CD4-positive, alpha-beta T cell treated with Interleukin-4 for 1 hour (primary cell): Measurements from ENCODE around the gene CCDC15.
A peak's percentile ranks its signal among the peaks of the same experiment; 100 is the strongest.
"Not testable (repeated sequence)": the region's sequence is repeated elsewhere in the genome, so short reads cannot be mapped to it uniquely, and the experiment has no call there.

Experiments
- DNase-seq, 2 donors: peaks; one replicate each; pipeline ENCODE4 v3.0.0-alpha.2; 2020 to 2022

Gene CCDC15

GRCh38 chr11:124943254-124943616 is 10.8 kb upstream of the CCDC15 start:
- DNase-seq = no peak

GRCh38 chr11:124943741-124944140 is 10.3 kb upstream of the CCDC15 start:
- no peak for DNase-seq

GRCh38 chr11:124944565-124944964 is 9.4 kb upstream of the CCDC15 start:
- DNase-seq = no peak

- no peak for DNase-seq
Measured at GRCh38 chr11:124945826-124946225, 8.2 kb upstream of the CCDC15 start.

- DNase-seq = no peak
Measured at GRCh38 chr11:124946735-124947141, 7.3 kb upstream of the CCDC15 start.

- peak in 1 of 2 donors; percentile 41 for DNase-seq
Measured at GRCh38 chr11:124950601-124951330, 3.2 kb upstream of the CCDC15 start.

GRCh38 chr11:124951341-124951740 is 2.7 kb upstream of the CCDC15 start:
- no peak for DNase-seq

GRCh38 chr11:124954590-124954955 is 571 bp downstream of the CCDC15 start:
- DNase-seq = no peak

GRCh38 chr11:124955035-124955434 is 1.0 kb downstream of the CCDC15 start:
- no peak for DNase-seq

GRCh38 chr11:124961972-124962609 is 8.1 kb downstream of the CCDC15 start:
- peak; percentile 17 to 80 for DNase-seq

- DNase-seq = not testable (repeated sequence)
Measured at GRCh38 chr11:124968197-124968596, 14.2 kb downstream of the CCDC15 start.

- DNase-seq = no peak
Measured at GRCh38 chr11:124970925-124971324, 16.9 kb downstream of the CCDC15 start.

- no peak for DNase-seq
Measured at GRCh38 chr11:124971810-124972209, 17.8 kb downstream of the CCDC15 start.

- DNase-seq = no peak
Measured at GRCh38 chr11:124976531-124976930, 22.5 kb downstream of the CCDC15 start.

- no peak for DNase-seq
Measured at GRCh38 chr11:124977006-124977405, 23.0 kb downstream of the CCDC15 start.

GRCh38 chr11:124978316-124978715 is 24.3 kb downstream of the CCDC15 start:
- DNase-seq = no peak

GRCh38 chr11:124982043-124982442 is 28.0 kb downstream of the CCDC15 start:
- DNase-seq = no peak

GRCh38 chr11:124983674-124984511 is 29.9 kb downstream of the CCDC15 start:
- DNase-seq = no peak

GRCh38 chr11:124984512-124984854 is 30.5 kb downstream of the CCDC15 start:
- DNase-seq = no peak

GRCh38 chr11:124987096-124987495 is 33.1 kb downstream of the CCDC15 start:
- DNase-seq = no peak

- no peak for DNase-seq
Measured at GRCh38 chr11:124988063-124988462, 34.1 kb downstream of the CCDC15 start.

GRCh38 chr11:125001079-125001778 is 47.2 kb downstream of the CCDC15 start:
- DNase-seq = no peak

- DNase-seq = no peak
Measured at GRCh38 chr11:125001849-125002248, 47.8 kb downstream of the CCDC15 start.
